VCaP (cell line): ENCODE measurements around the gene SULT1E1.

Experiments
- H3K27ac ChIP-seq: fragments of 450-650 bp; 2 replicates; pipeline ENCODE4 v1.5.1; 2017
- CTCF ChIP-seq: fragments of 450-650 bp; conservative IDR thresholded peaks from 2 replicates; pipeline ENCODE4 v1.5.1; 2017; ENCODE audit warnings: mild to moderate bottlenecking, moderate library complexity

SULT1E1 gene

GRCh38 chr4:69843932-69844331, 16.0 kb downstream of the SULT1E1 start:
- H3K27ac ChIP-seq = no peak overlapping the region
- no peak for TF ChIP-seq CTCF

GRCh38 chr4:69843301-69843700, 16.6 kb downstream of the SULT1E1 start:
- no peak for TF ChIP-seq CTCF
- no peak overlapping the region for H3K27ac ChIP-seq

- H3K27ac ChIP-seq = no peak overlapping the region
- TF ChIP-seq CTCF = no peak
Measured at GRCh38 chr4:69838977-69839376, 21.0 kb downstream of the SULT1E1 start.

- TF ChIP-seq CTCF = no peak
- peak overlapping the region; percentile 23 for H3K27ac ChIP-seq
Measured at GRCh38 chr4:69836287-69836686, 23.7 kb downstream of the SULT1E1 start.

GRCh38 chr4:69835766-69836165, 24.2 kb downstream of the SULT1E1 start:
- H3K27ac ChIP-seq = peak overlapping the region; percentile 23; the same call in 1 of the 2 replicates
- TF ChIP-seq CTCF = no peak

GRCh38 chr4:69833251-69833650, 26.7 kb downstream of the SULT1E1 start:
- peak overlapping the region; percentile 91 for H3K27ac ChIP-seq
- TF ChIP-seq CTCF = no peak

GRCh38 chr4:69832326-69833030, 27.5 kb downstream of the SULT1E1 start:
- H3K27ac ChIP-seq = peak overlapping the region; percentile 91
- no peak for TF ChIP-seq CTCF
